Panc1 (cell line): ENCODE results near the gene FGFBP1. TPM values are rescaled to one million over a fixed set of nuclear protein-coding genes. Genes with fewer than 3 reads are reported as not detected.

Source experiments
- ATAC-seq: fragments of 200-7000 bp; cut with Tn5 transposase; 2 replicates; pipeline ENCODE4 v1.9.1; 2020; ENCODE audit warnings: mild to moderate bottlenecking, moderate library complexity
- BruUV-seq: library from RNA; stranded (reverse); fragments of 400-500 nt; replicated peaks from 2 replicates; lab custom pipeline; 2021; lab: Mats Ljungman, UMichigan
- CTCF ChIA-PET: fragments of 300-600 bp; sonication (Branson Sonifier 250); formaldehyde crosslinking; loops from one replicate; lab custom pipeline; 2022; ENCODE audit warnings: antibody characterized with exemption; lab: Charles Lee
- POLR2A ChIA-PET: fragments of 300-600 bp; sonication (Branson Sonifier 250); formaldehyde crosslinking; loops from one replicate; lab custom pipeline; 2022; ENCODE audit warnings: antibody characterized with exemption; lab: Charles Lee
- DNase-seq: peaks from one replicate; pipeline ENCODE4 v3.0.0-alpha.2; 2010; ENCODE audit warnings: low read depth, low spot score
- H3K27ac ChIP-seq: 2 replicates; pipeline ENCODE4 v1.5.1; 2011; ENCODE audit warnings: mild to moderate bottlenecking, low read length, inconsistent platforms
- H3K27me3 ChIP-seq: fragments of 200-500 bp; sonication (Bioruptor generic); 2 replicates; pipeline ENCODE4 v1.6.0; 2014; ENCODE audit warnings: low read length, inconsistent platforms; ENCODE audit not compliant: control insufficient read depth, insufficient read depth
- H3K36me3 ChIP-seq: fragments of 200-500 bp; sonication (Bioruptor generic); 2 replicates; pipeline ENCODE4 v1.5.1; 2014; ENCODE audit warnings: inconsistent platforms, mild to moderate bottlenecking, low read length, moderate library complexity; ENCODE audit not compliant: control insufficient read depth, insufficient read depth
- H3K4me1 ChIP-seq: 2 replicates; pipeline ENCODE4 v1.5.1; 2011; ENCODE audit warnings: inconsistent platforms, mild to moderate bottlenecking, low read length, moderate library complexity; ENCODE audit not compliant: control insufficient read depth, insufficient read depth
- H3K4me3 ChIP-seq, 2 experiments: 2 replicates each; pipeline ENCODE4 v1.5.1; 2011 to 2012; ENCODE audit warnings: low read depth in 2 of 2, low read length in 2 of 2, mild to moderate bottlenecking in 2 of 2, inconsistent platforms in 1 of 2, moderate library complexity in 1 of 2
- H3K9me3 ChIP-seq: fragments of 200-500 bp; sonication (Bioruptor generic); 2 replicates; pipeline ENCODE4 v1.5.1; 2014; ENCODE audit warnings: low read depth, mild to moderate bottlenecking, inconsistent platforms, low read length, moderate library complexity; ENCODE audit not compliant: control insufficient read depth, insufficient read depth
- POLR2AphosphoS5 ChIP-seq: IDR thresholded peaks from 2 replicates; pipeline ENCODE4 v1.6.1; 2012; ENCODE audit warnings: mild to moderate bottlenecking, low read depth, low read length, moderate library complexity
- SIN3A ChIP-seq: IDR thresholded peaks from 2 replicates; pipeline ENCODE4 v1.6.1; 2012; ENCODE audit warnings: low read depth, mild to moderate bottlenecking, low read length, moderate library complexity, borderline replicate concordance; ENCODE audit not compliant: insufficient read depth
- TCF7L2 ChIP-seq: IDR thresholded peaks from 2 replicates; pipeline ENCODE4 v1.6.1; 2011; ENCODE audit warnings: mild to moderate bottlenecking, low read depth, low read length, inconsistent platforms
- in situ Hi-C: cut with HindIII; loops from 2 replicates; pipeline ENCODE4 v1.10.0; 2016; ENCODE audit warnings: low sequenced_read_pairs, low pct_unique_long_range_greater_than_20kb
- intact Hi-C: fragments of 100-400 bp; cut with micrococcal nuclease; formaldehyde crosslinking; loops from one replicate; pipeline ENCODE4 v1.10.0; 2022; ENCODE audit not compliant: unreplicated experiment
- total RNA-seq: library from RNA; stranded (reverse); gene quantifications from one replicate; pipeline ENCODE4 v1.2.1, GENCODE V29; 2021; ENCODE audit not compliant: unreplicated experiment
- TF ChIP-seq, protein P1 (sequence below): fragments of 450-650 bp; IDR thresholded peaks from 2 replicates; pipeline ENCODE4 v1.5.1; 2017; ENCODE audit warnings: mild to moderate bottlenecking
- TF ChIP-seq, protein P2 (sequence below), 2 experiments: IDR thresholded peaks; 2 replicates each; pipeline ENCODE4 v1.6.1; 2011 to 2012; ENCODE audit warnings: low read depth in 2 of 2, control low read depth in 1 of 2, low read length in 1 of 2, mild to moderate bottlenecking in 1 of 2, moderate library complexity in 1 of 2; ENCODE audit not compliant: insufficient read depth in 1 of 2

The FGFBP1 gene
- total RNA-seq, 1 experiment from 2014 or later = 0.39 TPM

DNA sequence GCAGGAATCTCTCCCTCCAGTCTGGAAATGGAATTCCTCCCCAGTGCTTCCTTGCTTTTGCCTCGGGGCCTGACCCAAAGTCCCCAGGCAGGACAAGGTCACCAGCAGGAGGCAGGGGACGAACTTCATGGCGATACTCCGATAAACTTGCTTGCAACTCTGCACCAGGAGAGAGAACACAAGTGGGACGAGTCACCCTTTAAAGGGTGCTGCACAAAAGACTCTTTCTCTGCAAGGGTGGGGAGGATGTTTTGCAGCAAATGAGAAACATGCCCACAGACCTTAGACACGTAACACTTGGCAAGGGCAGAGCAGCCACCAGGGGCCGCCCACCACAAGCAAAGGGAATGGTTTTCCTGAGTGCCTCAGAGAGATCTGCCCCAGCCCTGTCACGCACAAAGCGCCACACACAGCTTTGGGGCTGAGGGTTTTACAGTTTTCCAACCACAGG lies 24.5 kb upstream of the FGFBP1 start, which contains the start of gene FGFBP2:
Gene FGFBP2 (minus strand): TSS at position 175 of the 451 bp plus-strand sequence. CDS start 46 bp downstream, at position 129.
- intact Hi-C loops (loop anchor here (2.0 kb wide), 1 partner anchor 38 kb away; no protein-coding TSS in a partner anchor), in situ Hi-C loops (no loop called here)
- H3K36me3 ChIP-seq = no peaks in the 10 kb centered on the region
- H3K9me3 ChIP-seq = no peaks in the 10 kb centered on the region
- H3K4me1 ChIP-seq = no peaks in the 10 kb centered on the region; the same call in 1 of the 2 replicates
- no TSS peak for BruUV-seq
- ATAC-seq (peak; percentile 80), DNase-seq (no peak)
- ChIA-PET POLR2A (no interaction called here), CTCF (no interaction called here)
- H3K4me3 ChIP-seq = no peak within 1 kb of the TSS
- H3K27me3 ChIP-seq = no peaks in the 10 kb centered on the region
- TF ChIP-seq TCF7L2 (no peak), SIN3A (no peak), POLR2AphosphoS5 (no peak)
- TF ChIP-seq, protein P1, sequence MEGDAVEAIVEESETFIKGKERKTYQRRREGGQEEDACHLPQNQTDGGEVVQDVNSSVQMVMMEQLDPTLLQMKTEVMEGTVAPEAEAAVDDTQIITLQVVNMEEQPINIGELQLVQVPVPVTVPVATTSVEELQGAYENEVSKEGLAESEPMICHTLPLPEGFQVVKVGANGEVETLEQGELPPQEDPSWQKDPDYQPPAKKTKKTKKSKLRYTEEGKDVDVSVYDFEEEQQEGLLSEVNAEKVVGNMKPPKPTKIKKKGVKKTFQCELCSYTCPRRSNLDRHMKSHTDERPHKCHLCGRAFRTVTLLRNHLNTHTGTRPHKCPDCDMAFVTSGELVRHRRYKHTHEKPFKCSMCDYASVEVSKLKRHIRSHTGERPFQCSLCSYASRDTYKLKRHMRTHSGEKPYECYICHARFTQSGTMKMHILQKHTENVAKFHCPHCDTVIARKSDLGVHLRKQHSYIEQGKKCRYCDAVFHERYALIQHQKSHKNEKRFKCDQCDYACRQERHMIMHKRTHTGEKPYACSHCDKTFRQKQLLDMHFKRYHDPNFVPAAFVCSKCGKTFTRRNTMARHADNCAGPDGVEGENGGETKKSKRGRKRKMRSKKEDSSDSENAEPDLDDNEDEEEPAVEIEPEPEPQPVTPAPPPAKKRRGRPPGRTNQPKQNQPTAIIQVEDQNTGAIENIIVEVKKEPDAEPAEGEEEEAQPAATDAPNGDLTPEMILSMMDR = peak; percentile 61
- TF ChIP-seq, protein P2, sequence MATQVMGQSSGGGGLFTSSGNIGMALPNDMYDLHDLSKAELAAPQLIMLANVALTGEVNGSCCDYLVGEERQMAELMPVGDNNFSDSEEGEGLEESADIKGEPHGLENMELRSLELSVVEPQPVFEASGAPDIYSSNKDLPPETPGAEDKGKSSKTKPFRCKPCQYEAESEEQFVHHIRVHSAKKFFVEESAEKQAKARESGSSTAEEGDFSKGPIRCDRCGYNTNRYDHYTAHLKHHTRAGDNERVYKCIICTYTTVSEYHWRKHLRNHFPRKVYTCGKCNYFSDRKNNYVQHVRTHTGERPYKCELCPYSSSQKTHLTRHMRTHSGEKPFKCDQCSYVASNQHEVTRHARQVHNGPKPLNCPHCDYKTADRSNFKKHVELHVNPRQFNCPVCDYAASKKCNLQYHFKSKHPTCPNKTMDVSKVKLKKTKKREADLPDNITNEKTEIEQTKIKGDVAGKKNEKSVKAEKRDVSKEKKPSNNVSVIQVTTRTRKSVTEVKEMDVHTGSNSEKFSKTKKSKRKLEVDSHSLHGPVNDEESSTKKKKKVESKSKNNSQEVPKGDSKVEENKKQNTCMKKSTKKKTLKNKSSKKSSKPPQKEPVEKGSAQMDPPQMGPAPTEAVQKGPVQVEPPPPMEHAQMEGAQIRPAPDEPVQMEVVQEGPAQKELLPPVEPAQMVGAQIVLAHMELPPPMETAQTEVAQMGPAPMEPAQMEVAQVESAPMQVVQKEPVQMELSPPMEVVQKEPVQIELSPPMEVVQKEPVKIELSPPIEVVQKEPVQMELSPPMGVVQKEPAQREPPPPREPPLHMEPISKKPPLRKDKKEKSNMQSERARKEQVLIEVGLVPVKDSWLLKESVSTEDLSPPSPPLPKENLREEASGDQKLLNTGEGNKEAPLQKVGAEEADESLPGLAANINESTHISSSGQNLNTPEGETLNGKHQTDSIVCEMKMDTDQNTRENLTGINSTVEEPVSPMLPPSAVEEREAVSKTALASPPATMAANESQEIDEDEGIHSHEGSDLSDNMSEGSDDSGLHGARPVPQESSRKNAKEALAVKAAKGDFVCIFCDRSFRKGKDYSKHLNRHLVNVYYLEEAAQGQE (IDR thresholded peaks at IDR 0.05; ENCODE audit: insufficient read depth in 1 of 2, low read depth in 2 of 2, low read length in 1 of 2) = no peak
- H3K27ac ChIP-seq = no peak within 1 kb of the TSS

DNA sequence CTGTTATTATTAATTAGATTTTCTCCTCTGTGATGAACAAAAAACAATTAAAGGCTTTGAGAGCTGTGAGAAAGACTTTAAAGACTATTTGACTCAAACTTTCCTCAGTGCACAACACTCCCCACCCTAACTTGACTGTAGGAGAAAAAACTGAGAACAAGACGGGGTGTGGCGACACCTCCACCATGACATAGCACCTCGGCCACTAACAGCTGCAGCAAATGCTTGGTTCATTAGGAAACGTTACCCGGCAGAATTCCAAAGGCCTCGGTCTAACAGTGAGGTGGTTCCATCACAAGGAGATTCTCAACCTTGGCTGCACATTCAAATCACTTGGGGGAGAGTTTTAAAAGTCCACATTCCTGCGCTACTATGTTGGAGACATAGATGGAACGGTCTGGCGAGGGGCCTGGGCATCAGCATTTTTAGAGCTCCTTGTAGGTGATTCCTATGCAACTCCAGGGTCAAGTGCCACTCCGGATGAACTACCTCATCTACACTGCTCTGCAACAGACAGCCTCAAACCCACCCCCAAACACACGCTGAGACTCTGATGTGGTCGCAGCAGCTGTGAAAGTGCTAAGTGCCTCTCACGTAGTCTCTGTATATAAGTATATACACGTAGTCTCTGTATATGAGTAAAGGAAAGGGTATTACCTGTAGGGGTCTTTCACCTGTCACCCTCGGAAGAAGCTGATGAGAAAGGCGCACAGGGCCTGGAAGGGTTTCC lies 23.4 kb upstream of the FGFBP1 start:
- Histone ChIP-seq H3K36me3 (no peaks in the 10 kb centered on the region), H3K9me3 (no peaks in the 10 kb centered on the region), H3K4me1 (no peaks in the 10 kb centered on the region; the same call in 1 of the 2 replicates), H3K4me3 (no peak overlapping the region), H3K27ac (no peak overlapping the region), H3K27me3 (no peaks in the 10 kb centered on the region)
- BruUV-seq = no TSS peak
- in situ Hi-C loops = no loop called here
- intact Hi-C loops = loop anchor here (2.0 kb wide), 1 partner anchor 39 kb away; no protein-coding TSS in a partner anchor
- ChIA-PET CTCF (no interaction called here), POLR2A (no interaction called here)
- ATAC-seq (no peak), DNase-seq (no peak)
- TF ChIP-seq TCF7L2 = no peak
- TF ChIP-seq, protein P2 (IDR thresholded peaks at IDR 0.05; ENCODE audit: insufficient read depth in 1 of 2, low read depth in 2 of 2, low read length in 1 of 2) = no peak
- TF ChIP-seq SIN3A = no peak
- TF ChIP-seq, protein P1 = no peak
- TF ChIP-seq POLR2AphosphoS5 = no peak
